ENCODE measurements around the gene CAMK2A. TPM values are rescaled to one million over a fixed set of nuclear protein-coding genes. Genes with fewer than 3 reads are reported as not detected.

Gene CAMK2A
- total RNA-seq, 1 experiment from 2014 or later: 0.33 TPM

GRCh38 chr5:150311015-150311692 is 21.6 kb upstream of the CAMK2A start:
- H4K5ac ChIP-seq (ENCODE audit: insufficient read length, low read depth, low read length): no peak overlapping the region
- H2BK15ac ChIP-seq (ENCODE audit: low read depth, low read length): no peak overlapping the region
- no peak overlapping the region for H2BK20ac ChIP-seq (ENCODE audit: low read depth, low read length, poor library complexity, severe bottlenecking)
- H3K56ac ChIP-seq (ENCODE audit: insufficient read length, low read depth, low read length): no peak overlapping the region
- no peak overlapping the region for H4K8ac ChIP-seq (replicated peaks; ENCODE audit: insufficient read length, low read depth, low read length)
- H3K27ac ChIP-seq (ENCODE audit: insufficient read length, low read depth, low read length): no peak overlapping the region
- H3K23ac ChIP-seq (ENCODE audit: insufficient read length, low read depth, low read length): no peak overlapping the region
- no CpG with 5 or more reads among the region's 7 CpGs for WGBS (ENCODE audit: extremely low coverage, insufficient read length, low lambda C conversion rate)
- H2AK5ac ChIP-seq (ENCODE audit: insufficient read length, low read length): no peak overlapping the region
- Mint-ChIP-seq H3K9me3 (no peaks in the 10 kb centered on the region), H3K27ac (no peak overlapping the region), H3K4me1 (peaks cover 15 to 19% of the 10 kb centered on the region in 2 experiments), H3K4me3 (no peak overlapping the region), H3K27me3 (ENCODE audit: low read depth) (peaks cover 5% of the 10 kb centered on the region), H3K36me3 (ENCODE audit: insufficient read depth in 1 of 3, low read depth in 3 of 3) (no peaks in the 10 kb centered on the region)
- H3K79me2 ChIP-seq (ENCODE audit: insufficient read depth, low read length): no peaks in the 10 kb centered on the region
- H2BK120ac ChIP-seq (ENCODE audit: low read depth, low read length, poor library complexity, severe bottlenecking): no peak overlapping the region
- H2BK12ac ChIP-seq (ENCODE audit: insufficient read length, low read depth, low read length): no peak overlapping the region
- no peak for TF ChIP-seq CTCF (conservative IDR thresholded peaks at IDR 0.05)
- no peak overlapping the region for H3K4me2 ChIP-seq (ENCODE audit: insufficient read depth, insufficient read length, low read length)
- no peaks in the 10 kb centered on the region for H4K20me1 ChIP-seq (ENCODE audit: control insufficient read depth, insufficient read depth, insufficient read length)
- no peak overlapping the region for H2AFZ ChIP-seq (ENCODE audit: low read length)
- no peaks in the 10 kb centered on the region for H3K9me3 ChIP-seq (ENCODE audit: control insufficient read depth, low read depth, low read length)
- no peak overlapping the region for H2BK5ac ChIP-seq (ENCODE audit: insufficient read length, low read length)
- no peak overlapping the region for H3K14ac ChIP-seq (ENCODE audit: insufficient read depth, low read length)
- H3T11ph ChIP-seq (ENCODE audit: low read length): no peak overlapping the region
- no peak overlapping the region for H3K4ac ChIP-seq (ENCODE audit: low read depth, low read length)
- H3K9ac ChIP-seq (ENCODE audit: extremely low read depth, insufficient read length, low read length): no peak overlapping the region
- H3K27me3 ChIP-seq (ENCODE audit: insufficient read depth, low read length): no peaks in the 10 kb centered on the region
- H3K4me1 ChIP-seq (ENCODE audit: insufficient read depth, low read length): no peaks in the 10 kb centered on the region
- no peak overlapping the region for H4K91ac ChIP-seq (ENCODE audit: insufficient read length, low read depth, low read length)
- no peak for DNase-seq
- no peak overlapping the region for H3K18ac ChIP-seq (ENCODE audit: insufficient read length, low read depth, low read length)
- no peaks in the 10 kb centered on the region for H3K79me1 ChIP-seq (ENCODE audit: insufficient read depth, low read depth, low read length, poor library complexity, severe bottlenecking)
- H3K23me2 ChIP-seq (ENCODE audit: insufficient read length, low read depth, low read length, poor library complexity, severe bottlenecking): no peaks in the 10 kb centered on the region

Data from H9 (cell line).